ENCODE measurements around the gene ADAMTS2.

The ADAMTS2 gene

DNA sequence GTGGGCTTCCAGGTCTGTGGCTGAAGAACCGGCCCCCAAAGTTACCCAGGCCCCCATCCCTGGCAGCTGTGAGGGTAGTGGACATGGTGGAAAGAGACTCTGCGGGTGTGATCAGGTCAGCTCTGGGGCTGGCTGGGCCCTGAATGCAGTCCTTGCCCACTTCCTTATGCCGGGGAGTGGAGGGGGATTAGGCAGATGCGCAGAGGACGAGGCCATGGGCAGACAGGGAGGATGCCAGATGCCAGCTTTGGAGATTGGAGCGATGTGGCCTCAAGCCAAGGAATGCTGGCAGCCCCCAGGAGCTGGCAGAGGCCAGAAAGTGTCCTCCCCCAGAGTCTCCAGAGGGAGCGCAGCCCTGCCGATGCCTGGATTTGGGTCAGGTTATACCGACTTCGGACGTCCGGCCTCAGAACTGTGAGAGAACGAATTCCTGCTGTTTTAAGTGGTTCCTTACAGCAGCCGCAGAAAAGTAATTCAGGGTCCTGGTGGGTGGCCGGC is 69.8 kb downstream of the ADAMTS2 start:
- no peaks in the 10 kb centered on the region for H3K9me3 ChIP-seq (ENCODE audit: control insufficient read depth, insufficient read depth, low read length)
- no peak overlapping the region for H3K4me3 ChIP-seq (ENCODE audit: low read length)
- WGBS (ENCODE audit: insufficient coverage, insufficient read length) = no CpG with 5 or more reads among the region's 15 CpGs
- H3K27me3 ChIP-seq (ENCODE audit: control insufficient read depth, insufficient read depth, low read length) = no peaks in the 10 kb centered on the region
- H3K27ac ChIP-seq (ENCODE audit: low read length) = no peak overlapping the region
- DNase-seq (ENCODE audit: low read depth, low spot score) = no peak
- no peaks in the 10 kb centered on the region; the same call in 1 of the 2 replicates for H3K4me1 ChIP-seq (ENCODE audit: control insufficient read depth, insufficient read depth, low read length)
- no peaks in the 10 kb centered on the region; the same call in 1 of the 2 replicates for H3K36me3 ChIP-seq (ENCODE audit: control insufficient read depth, insufficient read depth, low read length)

- H3K27me3 ChIP-seq (ENCODE audit: control insufficient read depth, insufficient read depth, low read length) = no peaks in the 10 kb centered on the region
- no CpG with 5 or more reads among the region's 26 CpGs for WGBS (ENCODE audit: insufficient coverage, insufficient read length)
- H3K27ac ChIP-seq (ENCODE audit: low read length) = no peak overlapping the region
- no peaks in the 10 kb centered on the region for H3K9me3 ChIP-seq (ENCODE audit: control insufficient read depth, insufficient read depth, low read length)
- H3K4me3 ChIP-seq (ENCODE audit: low read length) = no peak overlapping the region
- H3K36me3 ChIP-seq (ENCODE audit: control insufficient read depth, insufficient read depth, low read length) = no peaks in the 10 kb centered on the region; the same call in 1 of the 2 replicates
- DNase-seq (ENCODE audit: low read depth, low spot score) = no peak
- no peaks in the 10 kb centered on the region; the same call in 1 of the 2 replicates for H3K4me1 ChIP-seq (ENCODE audit: control insufficient read depth, insufficient read depth, low read length)
Observed at GRCh38 chr5:179274321-179275315, 70.6 kb downstream of the ADAMTS2 start.

DNA sequence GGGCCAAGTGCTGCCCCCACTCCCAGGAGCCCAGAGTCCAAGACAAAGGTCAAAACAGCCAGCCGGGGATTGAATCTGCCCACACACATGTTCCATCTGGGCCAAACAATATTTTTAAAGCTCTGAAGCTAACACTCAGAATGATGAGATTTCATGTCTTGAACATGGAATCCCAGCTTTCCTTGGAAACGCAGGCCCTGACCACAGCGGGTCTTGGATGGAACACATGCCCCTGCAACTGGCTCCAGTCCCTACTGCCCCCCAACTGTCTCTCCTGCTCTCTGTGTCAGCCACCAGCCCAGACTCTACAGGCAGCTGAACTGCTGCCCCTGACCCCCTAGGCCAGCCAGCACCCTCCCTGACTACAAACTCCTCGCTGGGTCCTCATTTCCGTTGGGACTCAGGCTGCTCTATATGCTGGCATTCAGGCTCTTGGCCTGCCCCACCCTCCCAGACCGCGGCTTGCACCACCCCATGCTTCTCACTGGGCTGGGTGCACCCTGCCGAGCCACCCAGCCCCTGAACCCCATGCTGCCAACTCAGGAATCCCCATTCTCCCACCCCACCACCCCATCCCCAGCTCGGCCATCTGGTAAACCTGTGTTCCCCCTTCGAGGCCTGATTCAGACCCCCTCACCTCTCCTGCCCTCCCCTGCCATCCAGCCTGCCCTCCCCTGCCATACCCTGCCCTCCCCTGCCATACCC is 71.7 kb downstream of the ADAMTS2 start:
- Histone ChIP-seq H3K4me3 (ENCODE audit: low read length) (no peak overlapping the region), H3K9me3 (ENCODE audit: control insufficient read depth, insufficient read depth, low read length) (no peaks in the 10 kb centered on the region), H3K27me3 (ENCODE audit: control insufficient read depth, insufficient read depth, low read length) (no peaks in the 10 kb centered on the region), H3K27ac (ENCODE audit: low read length) (no peak overlapping the region), H3K36me3 (ENCODE audit: control insufficient read depth, insufficient read depth, low read length) (no peaks in the 10 kb centered on the region; the same call in 1 of the 2 replicates), H3K4me1 (ENCODE audit: control insufficient read depth, insufficient read depth, low read length) (no peaks in the 10 kb centered on the region; the same call in 1 of the 2 replicates)
- DNase-seq (ENCODE audit: low read depth, low spot score) = no peak
- no CpG with 5 or more reads among the region's 10 CpGs for WGBS (ENCODE audit: insufficient coverage, insufficient read length)

- H3K4me1 ChIP-seq (ENCODE audit: control insufficient read depth, insufficient read depth, low read length) = no peaks in the 10 kb centered on the region; the same call in 1 of the 2 replicates
- H3K27ac ChIP-seq (ENCODE audit: low read length) = no peak overlapping the region
- no peak for DNase-seq (ENCODE audit: low read depth, low spot score)
- no peaks in the 10 kb centered on the region; the same call in 1 of the 2 replicates for H3K36me3 ChIP-seq (ENCODE audit: control insufficient read depth, insufficient read depth, low read length)
- no peaks in the 10 kb centered on the region for H3K27me3 ChIP-seq (ENCODE audit: control insufficient read depth, insufficient read depth, low read length)
- no peak overlapping the region for H3K4me3 ChIP-seq (ENCODE audit: low read length)
- no CpG with 5 or more reads among the region's 7 CpGs for WGBS (ENCODE audit: insufficient coverage, insufficient read length)
- no peaks in the 10 kb centered on the region for H3K9me3 ChIP-seq (ENCODE audit: control insufficient read depth, insufficient read depth, low read length)
Observed at GRCh38 chr5:179273073-179273435, 72.2 kb downstream of the ADAMTS2 start.

DNA sequence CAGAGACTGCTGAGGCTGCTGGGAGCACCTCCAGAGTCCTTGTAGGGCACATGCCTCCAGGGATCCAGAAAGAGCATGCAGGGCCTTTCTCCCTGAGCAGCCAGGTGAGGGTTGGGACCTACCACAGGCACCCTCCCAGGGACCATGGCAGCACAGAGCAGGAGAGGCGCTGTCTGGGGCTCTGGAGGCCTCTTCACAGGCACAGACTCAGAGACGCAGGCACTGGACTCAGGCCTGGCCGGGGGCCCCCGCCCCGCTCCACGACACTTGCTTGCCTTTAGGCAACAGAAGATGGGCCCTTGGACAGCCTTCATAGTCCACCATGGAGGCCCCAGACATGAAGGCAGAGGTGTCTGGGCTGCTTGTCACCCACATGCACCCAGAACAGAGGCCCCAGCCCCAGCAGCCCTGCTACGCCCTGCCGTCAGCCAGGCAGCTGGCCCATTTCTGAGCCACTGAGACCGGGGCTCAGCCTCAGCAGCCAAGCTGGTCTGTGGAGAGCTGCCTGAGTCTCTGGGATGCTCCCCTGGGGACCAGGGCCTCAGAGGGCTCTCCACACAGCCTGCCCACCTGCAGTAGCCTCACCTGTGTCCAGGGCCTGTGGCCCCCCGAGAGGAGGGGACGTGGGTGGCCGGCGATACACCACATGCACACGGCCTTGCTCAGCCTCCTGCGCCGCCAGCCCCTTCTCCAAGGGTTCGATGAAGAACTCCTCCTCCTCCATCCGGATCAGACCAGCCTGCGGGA is 72.8 kb downstream of the ADAMTS2 start:
- no peak overlapping the region for H3K4me3 ChIP-seq (ENCODE audit: low read length)
- no peaks in the 10 kb centered on the region for H3K27me3 ChIP-seq (ENCODE audit: control insufficient read depth, insufficient read depth, low read length)
- no peaks in the 10 kb centered on the region; the same call in 1 of the 2 replicates for H3K4me1 ChIP-seq (ENCODE audit: control insufficient read depth, insufficient read depth, low read length)
- no peaks in the 10 kb centered on the region; the same call in 1 of the 2 replicates for H3K36me3 ChIP-seq (ENCODE audit: control insufficient read depth, insufficient read depth, low read length)
- WGBS (ENCODE audit: insufficient coverage, insufficient read length) = no CpG with 5 or more reads among the region's 19 CpGs
- no peak overlapping the region for H3K27ac ChIP-seq (ENCODE audit: low read length)
- H3K9me3 ChIP-seq (ENCODE audit: control insufficient read depth, insufficient read depth, low read length) = no peaks in the 10 kb centered on the region
- DNase-seq (ENCODE audit: low read depth, low spot score) = no peak

- H3K27me3 ChIP-seq (ENCODE audit: control insufficient read depth, insufficient read depth, low read length) = no peaks in the 10 kb centered on the region
- no peak overlapping the region for H3K4me3 ChIP-seq (ENCODE audit: low read length)
- H3K4me1 ChIP-seq (ENCODE audit: control insufficient read depth, insufficient read depth, low read length) = no peaks in the 10 kb centered on the region; the same call in 1 of the 2 replicates
- no peak for DNase-seq (ENCODE audit: low read depth, low spot score)
- H3K9me3 ChIP-seq (ENCODE audit: control insufficient read depth, insufficient read depth, low read length) = no peaks in the 10 kb centered on the region
- no peaks in the 10 kb centered on the region; the same call in 1 of the 2 replicates for H3K36me3 ChIP-seq (ENCODE audit: control insufficient read depth, insufficient read depth, low read length)
- no CpG with 5 or more reads among the region's 13 CpGs for WGBS (ENCODE audit: insufficient coverage, insufficient read length)
- H3K27ac ChIP-seq (ENCODE audit: low read length) = no peak overlapping the region
Observed at GRCh38 chr5:179271821-179272325, 73.4 kb downstream of the ADAMTS2 start.

GRCh38 chr5:179271428-179271734 is 73.9 kb downstream of the ADAMTS2 start:
- no peak overlapping the region for H3K4me3 ChIP-seq (ENCODE audit: low read length)

GRCh38 chr5:179270581-179271427 is 74.5 kb downstream of the ADAMTS2 start:
- Histone ChIP-seq H3K4me1 (ENCODE audit: control insufficient read depth, insufficient read depth, low read length) (no peaks in the 10 kb centered on the region; the same call in 1 of the 2 replicates), H3K4me3 (ENCODE audit: low read length) (no peak overlapping the region; the same call in 1 of the 2 replicates), H3K27me3 (ENCODE audit: control insufficient read depth, insufficient read depth, low read length) (no peaks in the 10 kb centered on the region), H3K36me3 (ENCODE audit: control insufficient read depth, insufficient read depth, low read length) (no peaks in the 10 kb centered on the region; the same call in 1 of the 2 replicates), H3K9me3 (ENCODE audit: control insufficient read depth, insufficient read depth, low read length) (no peaks in the 10 kb centered on the region), H3K27ac (ENCODE audit: low read length) (no peak overlapping the region)
- WGBS (ENCODE audit: insufficient coverage, insufficient read length) = no CpG with 5 or more reads among the region's 15 CpGs
- no peak for DNase-seq (ENCODE audit: low read depth, low spot score)

More at GRCh38 chr5:179271428-179271734, 73.9 kb downstream of the ADAMTS2 start:
- no peak for DNase-seq (ENCODE audit: low read depth, low spot score)
- Histone ChIP-seq H3K27me3 (ENCODE audit: control insufficient read depth, insufficient read depth, low read length) (no peaks in the 10 kb centered on the region), H3K36me3 (ENCODE audit: control insufficient read depth, insufficient read depth, low read length) (no peaks in the 10 kb centered on the region; the same call in 1 of the 2 replicates), H3K4me1 (ENCODE audit: control insufficient read depth, insufficient read depth, low read length) (no peaks in the 10 kb centered on the region; the same call in 1 of the 2 replicates), H3K27ac (ENCODE audit: low read length) (no peak overlapping the region), H3K9me3 (ENCODE audit: control insufficient read depth, insufficient read depth, low read length) (no peaks in the 10 kb centered on the region)
- no CpG with 5 or more reads among the region's 8 CpGs for WGBS (ENCODE audit: insufficient coverage, insufficient read length)

- Histone ChIP-seq H3K27ac (ENCODE audit: low read length) (no peak overlapping the region), H3K36me3 (ENCODE audit: control insufficient read depth, insufficient read depth, low read length) (no peaks in the 10 kb centered on the region; the same call in 1 of the 2 replicates), H3K9me3 (ENCODE audit: control insufficient read depth, insufficient read depth, low read length) (no peaks in the 10 kb centered on the region), H3K4me3 (ENCODE audit: low read length) (no peak overlapping the region), H3K27me3 (ENCODE audit: control insufficient read depth, insufficient read depth, low read length) (no peaks in the 10 kb centered on the region), H3K4me1 (ENCODE audit: control insufficient read depth, insufficient read depth, low read length) (peaks cover under 1% of the 10 kb centered on the region; the same call in 1 of the 2 replicates)
- no CpG with 5 or more reads among the region's 13 CpGs for WGBS (ENCODE audit: insufficient coverage, insufficient read length)
- DNase-seq (ENCODE audit: low read depth, low spot score) = no peak
Observed at GRCh38 chr5:179269781-179270543, 75.3 kb downstream of the ADAMTS2 start.

All from iPS DF 6.9 (cell line).